Effector memory CD4-positive, alpha-beta T cell (primary cell): ENCODE data around the gene SCAANT1.

Source experiments
- DNase-seq, 3 donors: peaks; one replicate each; pipeline ENCODE4 v3.0.0-alpha.2; 2020
- H3K27ac ChIP-seq: 2 replicates; pipeline ENCODE4 v1.7.0; 2013; ENCODE audit warnings: mild to moderate bottlenecking, low read length, moderate library complexity; ENCODE audit not compliant: insufficient read depth, poor library complexity, severe bottlenecking
- H3K27me3 ChIP-seq: replicated peaks from 2 replicates; pipeline ENCODE4 v1.7.0; 2013; ENCODE audit warnings: mild to moderate bottlenecking, low read length; ENCODE audit not compliant: insufficient read depth, control insufficient read depth, poor library complexity, severe bottlenecking
- H3K36me3 ChIP-seq: 2 replicates; pipeline ENCODE4 v1.7.0; 2013; ENCODE audit warnings: mild to moderate bottlenecking, low read length, moderate library complexity; ENCODE audit not compliant: control insufficient read depth, insufficient read depth
- H3K4me1 ChIP-seq: 2 replicates; pipeline ENCODE4 v1.7.0; 2013; ENCODE audit warnings: low read length, mild to moderate bottlenecking; ENCODE audit not compliant: control insufficient read depth, insufficient read depth, poor library complexity, severe bottlenecking
- H3K4me3 ChIP-seq: 2 replicates; pipeline ENCODE4 v1.7.0; 2013; ENCODE audit warnings: low read length, low read depth, mild to moderate bottlenecking; ENCODE audit not compliant: insufficient read depth, poor library complexity, severe bottlenecking
- H3K9me3 ChIP-seq: 2 replicates; pipeline ENCODE4 v1.7.0; 2013; ENCODE audit warnings: mild to moderate bottlenecking, low read length, moderate library complexity; ENCODE audit not compliant: control insufficient read depth

SCAANT1 gene

DNA sequence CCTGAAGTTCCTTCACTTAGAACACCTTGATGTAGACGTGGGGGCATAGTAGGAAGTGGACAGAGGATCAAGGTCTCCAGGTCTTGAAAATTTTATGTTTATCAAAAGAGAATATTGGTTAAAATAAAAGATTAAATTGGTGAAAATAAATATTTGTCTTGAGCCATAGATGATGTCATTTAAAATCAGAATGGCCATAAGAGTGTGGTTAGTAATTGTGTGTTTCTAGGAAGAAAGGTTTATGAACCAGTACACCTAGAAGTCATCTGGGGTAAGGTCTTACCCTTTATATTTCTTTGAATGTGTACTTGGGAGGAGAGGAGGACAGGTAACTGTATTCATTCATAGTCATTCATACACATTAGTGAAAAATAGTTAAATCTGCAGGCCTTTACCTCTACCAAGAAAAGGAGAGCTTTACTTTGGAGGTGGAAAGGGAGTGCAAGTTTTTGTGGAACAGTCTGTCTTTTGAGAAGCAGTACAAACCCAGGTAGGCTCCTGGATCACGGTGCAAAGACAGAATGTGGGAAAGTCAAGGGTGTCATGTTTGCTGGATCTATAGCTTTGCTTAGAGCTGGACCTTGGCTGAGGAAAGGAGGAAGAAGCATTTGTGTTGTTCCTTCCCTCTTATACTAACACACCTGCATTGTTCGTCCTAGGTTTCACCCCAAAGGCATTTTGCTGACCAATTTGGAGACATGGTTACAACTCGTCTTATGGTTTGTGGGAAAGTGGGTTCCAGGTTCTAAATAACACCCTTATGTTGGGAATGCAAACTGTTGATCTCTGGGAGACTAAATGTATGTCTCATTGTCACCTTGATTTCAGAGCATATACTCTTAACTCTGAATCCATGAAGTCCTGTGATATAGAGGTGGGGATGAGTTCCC is 6.2 kb downstream of the SCAANT1 start:
- H3K4me3 ChIP-seq, result no peak overlapping the region
- no peaks in the 10 kb centered on the region for H3K9me3 ChIP-seq
- no peaks in the 10 kb centered on the region for H3K27me3 ChIP-seq
- no peak overlapping the region for H3K27ac ChIP-seq
- no peaks in the 10 kb centered on the region for H3K36me3 ChIP-seq
- no peak for DNase-seq
- H3K4me1 ChIP-seq, result peaks cover 3% of the 10 kb centered on the region

DNA sequence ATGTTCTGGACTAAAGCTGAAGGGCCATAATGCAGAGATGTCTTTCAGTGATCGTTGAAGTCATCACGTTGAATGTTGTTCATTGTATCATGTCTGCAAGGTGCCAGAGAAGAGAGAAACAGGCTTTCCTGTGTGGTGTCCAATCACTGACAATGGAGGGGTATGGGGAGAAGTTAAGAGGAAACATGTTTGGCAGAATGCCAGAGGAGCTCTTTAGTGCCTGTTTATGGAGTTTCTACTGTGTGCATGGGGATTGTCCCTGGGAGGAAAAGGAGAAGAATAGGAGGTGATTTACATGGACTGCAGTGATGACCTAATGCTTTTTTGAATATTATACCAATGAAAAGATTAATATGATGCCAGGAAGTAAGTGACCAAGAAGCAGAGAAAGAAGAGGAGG is 11.7 kb downstream of the SCAANT1 start:
- no peak overlapping the region for H3K4me3 ChIP-seq
- H3K4me1 ChIP-seq, result no peaks in the 10 kb centered on the region
- no peak for DNase-seq
- H3K9me3 ChIP-seq, result no peaks in the 10 kb centered on the region
- peaks cover 3% of the 10 kb centered on the region for H3K36me3 ChIP-seq
- H3K27me3 ChIP-seq, result no peaks in the 10 kb centered on the region
- H3K27ac ChIP-seq, result no peak overlapping the region

DNA sequence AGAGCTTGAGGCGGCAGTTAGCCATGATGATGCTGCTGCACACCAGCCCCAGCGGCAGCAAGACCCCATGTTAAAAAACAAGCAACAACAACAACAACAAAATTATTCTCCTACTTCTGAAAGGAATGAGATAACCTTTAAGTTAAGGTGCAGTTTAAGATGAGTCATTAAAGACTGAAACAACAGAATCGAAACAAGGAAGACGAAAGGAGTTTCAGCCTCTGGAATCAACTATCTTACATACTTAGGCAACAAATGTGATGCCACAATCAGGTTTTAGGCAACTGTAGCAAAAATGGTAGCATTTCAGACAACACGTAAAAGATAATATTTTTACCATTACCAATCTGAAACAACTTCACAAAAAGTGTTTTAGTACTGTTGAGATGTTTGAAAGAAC is 12.2 kb downstream of the SCAANT1 start:
- H3K9me3 ChIP-seq, result no peaks in the 10 kb centered on the region
- no peaks in the 10 kb centered on the region for H3K4me1 ChIP-seq
- H3K27ac ChIP-seq, result no peak overlapping the region
- no peak overlapping the region for H3K4me3 ChIP-seq
- H3K36me3 ChIP-seq, result peaks cover 3% of the 10 kb centered on the region
- no peaks in the 10 kb centered on the region for H3K27me3 ChIP-seq
- DNase-seq, result no peak

GRCh38 chr3:63896332-63897030 is 15.7 kb downstream of the SCAANT1 start:
- H3K36me3 ChIP-seq, result peaks cover 9% of the 10 kb centered on the region
- H3K27me3 ChIP-seq, result no peaks in the 10 kb centered on the region
- no peaks in the 10 kb centered on the region for H3K4me1 ChIP-seq
- H3K27ac ChIP-seq, result no peak overlapping the region
- no peaks in the 10 kb centered on the region for H3K9me3 ChIP-seq
- no peak for DNase-seq
- no peak overlapping the region for H3K4me3 ChIP-seq

DNA sequence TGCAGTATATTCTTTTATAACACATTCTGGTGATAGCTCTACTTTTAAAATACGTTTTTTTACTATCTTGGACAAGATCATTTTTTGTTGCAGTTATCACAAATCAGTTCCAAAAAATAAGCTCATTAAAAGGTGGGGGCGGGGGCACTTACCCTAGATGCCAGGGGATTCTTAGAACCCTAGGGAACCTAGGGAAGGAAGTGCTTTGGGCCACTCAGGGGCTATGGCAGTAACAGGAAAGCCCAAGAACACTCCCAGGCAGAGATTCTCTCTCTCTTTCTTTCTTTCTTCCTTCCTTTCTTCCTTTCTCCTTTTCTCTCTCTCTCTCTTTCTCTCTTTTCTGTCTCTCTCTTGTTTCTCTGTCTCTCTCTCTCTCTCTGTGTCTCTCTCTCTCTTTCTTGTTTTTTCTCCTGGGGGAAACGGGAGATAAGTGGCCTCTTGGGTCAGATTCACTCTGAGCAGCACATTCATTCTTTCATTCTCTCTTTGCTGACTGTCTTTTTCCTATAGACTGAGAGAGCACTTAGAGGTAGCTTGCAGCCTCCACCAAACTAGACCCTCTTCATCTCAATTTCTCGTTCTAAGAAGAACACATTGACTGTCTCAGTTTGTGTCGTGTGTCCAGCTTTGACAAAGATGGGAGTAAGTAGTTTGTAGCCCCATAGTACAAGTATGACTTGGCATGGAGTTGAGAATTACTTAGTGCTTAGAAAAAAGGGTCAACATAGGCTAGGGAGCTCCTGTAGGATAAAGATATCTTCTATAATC is 16.6 kb downstream of the SCAANT1 start:
- H3K4me3 ChIP-seq, result no peak overlapping the region
- H3K36me3 ChIP-seq, result peaks cover 10% of the 10 kb centered on the region
- H3K27me3 ChIP-seq, result no peaks in the 10 kb centered on the region
- H3K9me3 ChIP-seq, result no peaks in the 10 kb centered on the region
- no peak overlapping the region for H3K27ac ChIP-seq
- no peak for DNase-seq
- H3K4me1 ChIP-seq, result no peaks in the 10 kb centered on the region

DNA sequence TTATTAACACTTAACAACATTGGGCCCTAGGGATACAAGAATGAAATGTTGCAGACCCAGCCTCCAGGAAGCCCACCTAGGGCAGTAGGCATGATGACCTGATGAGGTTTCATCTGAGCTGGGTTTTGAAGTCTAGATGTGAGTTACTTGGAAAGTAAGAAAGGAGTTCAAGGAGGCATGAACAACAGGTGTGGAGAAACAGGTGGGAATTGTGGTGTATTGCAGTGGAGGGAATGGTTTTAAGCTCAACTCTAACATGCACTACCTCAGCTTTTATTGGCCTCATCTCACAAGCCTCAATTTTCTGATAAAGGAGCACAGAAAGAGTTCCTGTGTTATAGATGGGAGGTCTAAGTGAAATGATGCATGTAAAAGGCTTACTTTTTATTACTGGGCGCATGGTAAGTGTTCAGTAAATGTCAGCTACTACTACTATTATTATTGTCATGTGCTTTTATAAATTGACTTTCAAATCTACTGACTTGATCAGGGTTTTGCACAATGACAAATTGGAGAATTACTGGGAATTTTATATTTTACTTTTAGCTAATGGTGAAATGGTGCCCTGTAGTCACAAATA is 19.3 kb downstream of the SCAANT1 start:
- Histone ChIP-seq H3K36me3 (peaks cover 7% of the 10 kb centered on the region), H3K27ac (no peak overlapping the region), H3K4me3 (no peak overlapping the region), H3K4me1 (no peaks in the 10 kb centered on the region), H3K9me3 (no peaks in the 10 kb centered on the region), H3K27me3 (no peaks in the 10 kb centered on the region)
- no peak for DNase-seq

DNA sequence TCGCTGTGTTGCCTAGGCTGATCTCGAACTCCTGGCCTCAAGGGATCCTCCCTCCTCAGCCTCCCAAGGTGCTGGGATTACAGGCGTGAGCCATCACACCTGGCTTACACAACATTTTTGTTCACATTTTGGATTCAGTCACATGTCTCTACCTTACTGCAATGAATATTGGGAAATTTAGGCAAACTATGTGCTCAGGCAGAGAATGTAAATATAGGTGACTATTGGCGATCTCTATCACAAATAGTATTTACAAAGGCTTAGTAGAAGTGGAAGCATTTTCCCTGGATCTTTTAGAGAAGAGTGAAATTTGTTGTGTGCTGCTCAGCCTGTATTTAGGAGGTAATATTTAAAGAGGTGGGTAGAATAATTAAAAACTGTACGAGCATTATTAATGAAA is 20.7 kb downstream of the SCAANT1 start:
- no peaks in the 10 kb centered on the region for H3K4me1 ChIP-seq
- peaks cover 7% of the 10 kb centered on the region for H3K36me3 ChIP-seq
- no peak overlapping the region for H3K27ac ChIP-seq
- H3K4me3 ChIP-seq, result no peak overlapping the region
- no peaks in the 10 kb centered on the region for H3K27me3 ChIP-seq
- no peaks in the 10 kb centered on the region for H3K9me3 ChIP-seq
- DNase-seq, result no peak

DNA sequence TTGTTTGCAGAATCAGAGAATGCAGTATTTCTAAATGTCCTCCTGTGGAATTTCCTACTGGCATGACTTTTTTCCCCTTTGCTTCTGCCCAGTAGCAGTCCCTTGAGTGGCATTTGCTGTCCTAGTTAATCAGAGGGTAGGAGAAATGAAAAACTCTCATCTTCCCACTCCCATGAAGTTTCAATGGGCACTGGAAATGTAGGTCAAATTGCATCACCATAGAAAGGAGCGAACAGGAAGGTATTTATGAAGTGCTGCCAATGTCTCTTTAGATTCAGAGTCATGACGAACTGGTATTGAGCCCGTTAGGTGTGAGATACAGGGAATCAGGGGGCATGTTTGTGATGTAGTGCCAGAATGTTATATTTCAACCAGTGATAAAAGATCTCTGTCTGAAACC is 25.3 kb downstream of the SCAANT1 start:
- Histone ChIP-seq H3K27me3 (no peaks in the 10 kb centered on the region), H3K4me1 (no peaks in the 10 kb centered on the region), H3K27ac (no peak overlapping the region), H3K36me3 (peaks cover 4% of the 10 kb centered on the region), H3K4me3 (no peak overlapping the region), H3K9me3 (no peaks in the 10 kb centered on the region)
- no peak for DNase-seq

DNA sequence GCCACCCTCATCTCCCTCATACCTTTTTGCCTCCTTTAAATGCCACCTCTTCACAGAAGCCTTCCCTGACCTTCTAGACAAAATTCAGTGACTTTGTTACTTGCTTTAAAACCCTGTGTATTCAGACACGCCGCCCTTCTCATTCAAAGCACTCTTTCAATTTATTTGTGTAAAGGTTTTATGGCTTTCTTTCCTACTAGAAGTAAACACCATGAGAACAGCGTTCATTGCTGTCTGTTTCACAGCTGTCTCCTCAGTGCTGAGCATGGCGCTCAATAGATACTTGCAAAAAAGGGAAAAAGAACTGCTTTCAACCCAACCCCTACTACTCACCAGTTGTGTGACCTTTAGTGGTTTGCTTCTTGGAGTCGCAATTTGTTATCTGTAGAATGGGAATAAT is 31.5 kb downstream of the SCAANT1 start:
- Histone ChIP-seq H3K4me3 (no peak overlapping the region), H3K27me3 (no peaks in the 10 kb centered on the region), H3K36me3 (peaks cover 5% of the 10 kb centered on the region), H3K9me3 (no peaks in the 10 kb centered on the region), H3K27ac (no peak overlapping the region), H3K4me1 (peaks cover 16% of the 10 kb centered on the region)
- DNase-seq, result no peak
